ENCODE data around the gene LMF1.

The LMF1 gene

GRCh38 chr16:970766-971581 lies at the start of gene LMF1:
TSS of gene LMF1 (minus strand) at chr16:970984. CDS start at chr16:970980, 4 bp downstream.
- DNase-seq, result peak; percentile 56

GRCh38 chr16:1020091-1020399 lies 49.3 kb upstream of the LMF1 start:
- DNase-seq, result no peak

- no peak for DNase-seq
Observed at GRCh38 chr16:1019231-1020090, 48.7 kb upstream of the LMF1 start.

- no peak for DNase-seq
Observed at GRCh38 chr16:1018447-1019198, 47.8 kb upstream of the LMF1 start.

GRCh38 chr16:1014771-1015495 lies 44.1 kb upstream of the LMF1 start:
- no peak for DNase-seq

GRCh38 chr16:1014221-1014620 lies 43.4 kb upstream of the LMF1 start:
- DNase-seq, result no peak

- no peak for DNase-seq
Observed at GRCh38 chr16:1013593-1013900, 42.8 kb upstream of the LMF1 start.

- DNase-seq, result no peak
Observed at GRCh38 chr16:1012722-1013592, 42.2 kb upstream of the LMF1 start.

GRCh38 chr16:1012135-1012534 lies 41.4 kb upstream of the LMF1 start:
- DNase-seq, result no peak

GRCh38 chr16:1011316-1012082 lies 40.7 kb upstream of the LMF1 start:
- DNase-seq, result no peak

- DNase-seq, result no peak
Observed at GRCh38 chr16:1010815-1011214, 40.0 kb upstream of the LMF1 start.

GRCh38 chr16:1010251-1010650 lies 39.5 kb upstream of the LMF1 start:
- no peak for DNase-seq

- DNase-seq, result no peak
Observed at GRCh38 chr16:1009358-1010150, 38.8 kb upstream of the LMF1 start.

GRCh38 chr16:1008085-1008484 lies 37.3 kb upstream of the LMF1 start:
- DNase-seq, result no peak

- no peak for DNase-seq
Observed at GRCh38 chr16:1007284-1007850, 36.6 kb upstream of the LMF1 start.

GRCh38 chr16:1006781-1007180 lies 36.0 kb upstream of the LMF1 start:
- DNase-seq, result no peak

- DNase-seq, result no peak
Observed at GRCh38 chr16:1005286-1005685, 34.5 kb upstream of the LMF1 start.

- DNase-seq, result no peak
Observed at GRCh38 chr16:1003391-1004347, 32.9 kb upstream of the LMF1 start.

Measured in SHP77 treated with DMSO at 0.1 percent for 48 hours (cell line).